IMR-90 (cell line): Measurements from ENCODE around the gene IGLL5. TPM values are rescaled to one million over a fixed set of nuclear protein-coding genes. Genes with fewer than 3 reads are reported as not detected.

Experiments used
- ATAC-seq: fragments of 200-7000 bp; cut with Tn5 transposase; 2 replicates; pipeline ENCODE4 v1.9.1; 2020; ENCODE audit warnings: low read depth, mild to moderate bottlenecking, moderate library complexity
- BruUV-seq: library from RNA; stranded (reverse); fragments of 400-500 nt; replicated peaks from 2 replicates; lab custom pipeline; 2021; lab: Mats Ljungman, UMichigan
- CTCF ChIA-PET: fragments of 300-600 bp; formaldehyde crosslinking; extraction: SDS; loops from one replicate; lab custom pipeline; 2021; ENCODE audit warnings: antibody characterized with exemption; lab: Yijun Ruan, JAX
- POLR2A ChIA-PET: fragments of 300-600 bp; sonication (Branson Sonifier 250); formaldehyde crosslinking; loops from one replicate; lab custom pipeline; 2022; ENCODE audit warnings: antibody characterized with exemption; ENCODE audit not compliant: unreplicated experiment; lab: Charles Lee
- DNase-seq: peaks from one replicate; pipeline ENCODE4 v3.0.0; 2013
- H2AFZ ChIP-seq: replicated peaks from 2 replicates; pipeline ENCODE3; 2013; ENCODE audit warnings: low read length, mild to moderate bottlenecking; ENCODE audit not compliant: poor library complexity
- H2AK5ac ChIP-seq: 2 replicates; pipeline ENCODE4 v1.6.1; 2013; ENCODE audit warnings: low read depth, low read length, inconsistent platforms
- H2AK9ac ChIP-seq: replicated peaks from 2 replicates; pipeline ENCODE3; 2013; ENCODE audit warnings: mild to moderate bottlenecking, low read depth, low read length, moderate library complexity; ENCODE audit not compliant: poor library complexity
- H2BK120ac ChIP-seq: 2 replicates; pipeline ENCODE4 v1.6.1; 2013; ENCODE audit warnings: low read depth, low read length, inconsistent platforms
- H2BK15ac ChIP-seq: 3 replicates; pipeline ENCODE4 v1.6.1; 2013; ENCODE audit warnings: low read depth, low read length, inconsistent platforms
- H2BK20ac ChIP-seq: 2 replicates; pipeline ENCODE4 v1.6.1; 2013; ENCODE audit warnings: low read depth, mild to moderate bottlenecking, inconsistent platforms, low read length, moderate library complexity
- H2BK5ac ChIP-seq: 2 replicates; pipeline ENCODE4 v1.6.1; 2013; ENCODE audit warnings: mild to moderate bottlenecking, low read depth, low read length, inconsistent platforms; ENCODE audit not compliant: poor library complexity, severe bottlenecking
- H3K14ac ChIP-seq: replicated peaks from 2 replicates; pipeline ENCODE4 v1.6.1; 2013; ENCODE audit warnings: low read depth, low read length, inconsistent platforms
- H3K18ac ChIP-seq: 2 replicates; pipeline ENCODE4 v1.6.1; 2013; ENCODE audit warnings: low read depth, low read length, control low read depth
- H3K23ac ChIP-seq: 2 replicates; pipeline ENCODE4 v1.6.1; 2013; ENCODE audit warnings: low read depth, low read length, inconsistent platforms
- H3K27ac ChIP-seq: 2 replicates; pipeline ENCODE4 v1.5.1; 2013; ENCODE audit warnings: mild to moderate bottlenecking, control low read depth, low read length; ENCODE audit not compliant: insufficient read depth
- H3K27me3 ChIP-seq: 2 replicates; pipeline ENCODE4 v1.6.1; 2013; ENCODE audit warnings: low read length; ENCODE audit not compliant: control insufficient read depth, insufficient read depth
- H3K36me3 ChIP-seq: 2 replicates; pipeline ENCODE4 v1.6.1; 2013; ENCODE audit warnings: low read length, mixed read lengths; ENCODE audit not compliant: control insufficient read depth, insufficient read depth
- H3K4ac ChIP-seq: 2 replicates; pipeline ENCODE4 v1.6.1; 2013; ENCODE audit warnings: low read depth, low read length, inconsistent platforms
- H3K4me1 ChIP-seq: 2 replicates; pipeline ENCODE4 v1.6.1; 2013; ENCODE audit warnings: low read length, mixed read lengths; ENCODE audit not compliant: control insufficient read depth, insufficient read depth
- H3K4me2 ChIP-seq: 2 replicates; pipeline ENCODE4 v1.6.1; 2013; ENCODE audit warnings: low read depth, mild to moderate bottlenecking, control low read depth, low read length, moderate library complexity
- H3K4me3 ChIP-seq: 2 replicates; pipeline ENCODE4 v1.5.1; 2013; ENCODE audit warnings: low read depth, mild to moderate bottlenecking, control low read depth, low read length, moderate library complexity; ENCODE audit not compliant: insufficient read depth
- H3K56ac ChIP-seq: 2 replicates; pipeline ENCODE4 v1.6.1; 2013; ENCODE audit warnings: low read length, inconsistent platforms; ENCODE audit not compliant: insufficient read depth; ENCODE audit errors: extremely low read depth
- H3K79me1 ChIP-seq, 2 experiments: 2 replicates each; pipeline ENCODE4 v1.6.1; 2013; ENCODE audit warnings: low read length in 2 of 2, inconsistent platforms in 1 of 2, low read depth in 1 of 2
- H3K9ac ChIP-seq: 2 replicates; pipeline ENCODE4 v1.6.1; 2013; ENCODE audit warnings: low read depth, low read length, control low read depth
- H3K9me1 ChIP-seq: 2 replicates; pipeline ENCODE4 v1.6.1; 2013; ENCODE audit warnings: low read length, inconsistent platforms; ENCODE audit not compliant: insufficient read depth
- H3K9me3 ChIP-seq: 2 replicates; pipeline ENCODE4 v1.6.1; 2013; ENCODE audit warnings: low read length; ENCODE audit not compliant: control insufficient read depth, insufficient read depth
- H4K20me1 ChIP-seq: 2 replicates; pipeline ENCODE4 v1.6.1; 2013; ENCODE audit warnings: low read length, inconsistent platforms; ENCODE audit not compliant: insufficient read depth
- H4K5ac ChIP-seq: 2 replicates; pipeline ENCODE4 v1.6.1; 2013; ENCODE audit warnings: mild to moderate bottlenecking, low read depth, low read length, control low read depth
- H4K8ac ChIP-seq, 2 experiments: 2 replicates each; pipeline ENCODE4 v1.6.1; 2013; ENCODE audit warnings: low read depth in 2 of 2, low read length in 2 of 2, control low read depth in 1 of 2, inconsistent platforms in 1 of 2
- H4K91ac ChIP-seq: 2 replicates; pipeline ENCODE4 v1.6.1; 2013; ENCODE audit warnings: low read depth, low read length, inconsistent platforms; ENCODE audit not compliant: insufficient read depth
- CEBPB ChIP-seq: IDR thresholded peaks from 2 replicates; pipeline ENCODE4 v1.6.1; 2012; ENCODE audit warnings: low read depth, low read length, improper control_type of control experiment
- CHD1 ChIP-seq: IDR thresholded peaks from 2 replicates; pipeline ENCODE4 v1.6.1; 2012; ENCODE audit warnings: low read depth, low read length, improper control_type of control experiment
- FOS ChIP-seq: fragments of 150-350 bp; IDR thresholded peaks from 2 replicates; pipeline ENCODE4 v1.6.1; 2016; ENCODE audit warnings: low read depth, low read length
- MAFK ChIP-seq: IDR thresholded peaks from 2 replicates; pipeline ENCODE4 v1.6.1; 2012; ENCODE audit warnings: low read depth, low read length, improper control_type of control experiment
- MAZ ChIP-seq: IDR thresholded peaks from 2 replicates; pipeline ENCODE4 v1.6.1; 2012; ENCODE audit warnings: low read depth, mild to moderate bottlenecking, low read length, improper control_type of control experiment, moderate library complexity, borderline replicate concordance
- MXI1 ChIP-seq: IDR thresholded peaks from 2 replicates; pipeline ENCODE4 v1.6.1; 2012; ENCODE audit warnings: low read depth, mild to moderate bottlenecking, low read length, moderate library complexity, borderline replicate concordance
- NFE2L2 ChIP-seq: fragments of 150-350 bp; IDR thresholded peaks from 2 replicates; pipeline ENCODE4 v1.6.1; 2016; ENCODE audit warnings: low read depth, mild to moderate bottlenecking, low read length
- POLR2A ChIP-seq: IDR thresholded peaks from 2 replicates; pipeline ENCODE4 v1.6.1; 2012; ENCODE audit warnings: mild to moderate bottlenecking, low read depth, low read length
- RCOR1 ChIP-seq: IDR thresholded peaks from 2 replicates; pipeline ENCODE4 v1.6.1; 2012; ENCODE audit warnings: mild to moderate bottlenecking, low read length, improper control_type of control experiment; ENCODE audit not compliant: insufficient replicate concordance
- RFX5 ChIP-seq: IDR thresholded peaks from 2 replicates; pipeline ENCODE4 v1.8.0; 2012; ENCODE audit warnings: low read depth, mild to moderate bottlenecking, low read length, moderate library complexity
- SMC3 ChIP-seq: fragments of 150-350 bp; IDR thresholded peaks from 2 replicates; pipeline ENCODE4 v1.6.1; 2016; ENCODE audit warnings: low read depth, mild to moderate bottlenecking, antibody characterized with exemption, low read length, moderate library complexity
- WGBS, 2 experiments: methylation state at CpG; one replicate each; pipeline versions ENCODE4 v1.1.5 to v1.1.7; 2013; ENCODE audit warnings: missing lambda C conversion rate in 2 of 2; ENCODE audit not compliant: insufficient read length in 1 of 2; ENCODE audit errors: extremely low coverage in 2 of 2; 5-methylcytosine and 5-hydroxymethylcytosine counted together
- dilution Hi-C: fragments of 300-500 bp; cut with HindIII; formaldehyde crosslinking; loops from one replicate; pipeline ENCODE4 v1.14.3; 2018; ENCODE audit warnings: low sequenced_read_pairs; ENCODE audit not compliant: unreplicated experiment
- in situ Hi-C: fragments of 300-500 bp; cut with MboI; formaldehyde crosslinking; loops from 3 replicates; pipeline ENCODE4 v1.14.3; 2019; ENCODE audit warnings: low sequenced_read_pairs, inconsistent platforms, mixed read lengths
- intact Hi-C: fragments of 100-400 bp; cut with micrococcal nuclease; formaldehyde crosslinking; loops from 2 replicates; pipeline ENCODE4 v1.10.0; 2022
- polyA plus RNA-seq, 3 experiments: library from polyadenylated mRNA; depleted of rRNA; stranded (reverse); fragments of >200 nt; gene quantifications; 2 replicates each; pipeline ENCODE4 v1.2.3, GENCODE V29; 2012; ENCODE audit warnings: low replicate concordance in 1 of 3
- total RNA-seq: library from RNA; depleted of rRNA; stranded (reverse); fragments of >200 nt; gene quantifications from 2 replicates; pipeline ENCODE4 v1.2.3, GENCODE V29; 2012
- TF ChIP-seq, protein P1 (sequence below): fragments of 150-350 bp; IDR thresholded peaks from 2 replicates; pipeline ENCODE4 v1.6.1; 2016; ENCODE audit warnings: low read depth, mild to moderate bottlenecking, low read length, moderate library complexity, borderline replicate concordance
- TF ChIP-seq, protein P2 (sequence below): fragments of 150-350 bp; IDR thresholded peaks from 2 replicates; pipeline ENCODE4 v1.6.1; 2017; ENCODE audit warnings: mild to moderate bottlenecking, antibody characterized with exemption, low read length, low read depth
- TF ChIP-seq, protein P3 (sequence below): conservative IDR thresholded peaks from 2 replicates; pipeline ENCODE4 v1.5.1; 2012; ENCODE audit warnings: mild to moderate bottlenecking, low read depth, low read length, improper control_type of control experiment

The IGLL5 gene
- total and polyA plus RNA-seq, 2 of the 4 experiments (the other 2 are of a cell fraction): not detected

DNA sequence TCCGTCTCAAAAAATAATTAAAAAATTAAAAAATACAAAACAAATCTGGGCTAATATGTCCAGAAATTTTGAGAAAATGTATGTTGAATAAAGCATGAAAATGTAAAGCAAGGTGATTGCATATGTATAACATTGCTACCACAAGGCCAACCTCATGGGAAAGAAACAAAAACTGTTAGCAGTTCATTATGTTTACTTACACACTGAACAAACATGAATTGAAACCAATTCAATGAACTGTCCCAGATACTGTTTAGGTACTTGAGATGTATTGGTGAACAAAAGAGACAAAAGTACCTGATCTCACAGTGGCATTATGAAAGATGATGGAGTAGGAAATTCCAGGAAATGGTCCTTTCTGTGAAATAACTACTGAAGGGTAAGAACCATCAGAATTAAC is 43.8 kb upstream of the IGLL5 start:
- Histone ChIP-seq H3K27me3 (peaks cover 3% of the 10 kb centered on the region; the same call in 1 of the 2 replicates), H3K9me1 (no peaks in the 10 kb centered on the region), H3K9ac (no peak overlapping the region), H2AK5ac (no peak overlapping the region), H3K4me3 (no peak overlapping the region), H2BK20ac (no peak overlapping the region), H2BK120ac (no peak overlapping the region), H3K14ac (no peak overlapping the region), H4K20me1 (no peaks in the 10 kb centered on the region), H3K4me1 (no peaks in the 10 kb centered on the region), H3K27ac (no peak overlapping the region), H3K79me1 (no peaks in the 10 kb centered on the region), H3K9me3 (no peaks in the 10 kb centered on the region), H3K23ac (no peak overlapping the region), H3K4ac (no peak overlapping the region), H2AK9ac (no peak overlapping the region), H4K8ac (no peak overlapping the region), H4K91ac (no peak overlapping the region), H3K56ac (no peak overlapping the region), H4K5ac (no peak overlapping the region), H2AFZ (no peak overlapping the region), H3K18ac (no peak overlapping the region), H3K36me3 (no peaks in the 10 kb centered on the region), H2BK15ac (no peak overlapping the region), H3K4me2 (no peak overlapping the region), H2BK5ac (no peak overlapping the region)
- TF ChIP-seq MAZ (no peak), SMC3 (no peak), POLR2A (no peak), CEBPB (no peak), MXI1 (no peak), FOS (no peak), CHD1 (no peak), RCOR1 (no peak), MAFK (no peak), NFE2L2 (no peak), RFX5 (no peak)
- TF ChIP-seq, protein P1, sequence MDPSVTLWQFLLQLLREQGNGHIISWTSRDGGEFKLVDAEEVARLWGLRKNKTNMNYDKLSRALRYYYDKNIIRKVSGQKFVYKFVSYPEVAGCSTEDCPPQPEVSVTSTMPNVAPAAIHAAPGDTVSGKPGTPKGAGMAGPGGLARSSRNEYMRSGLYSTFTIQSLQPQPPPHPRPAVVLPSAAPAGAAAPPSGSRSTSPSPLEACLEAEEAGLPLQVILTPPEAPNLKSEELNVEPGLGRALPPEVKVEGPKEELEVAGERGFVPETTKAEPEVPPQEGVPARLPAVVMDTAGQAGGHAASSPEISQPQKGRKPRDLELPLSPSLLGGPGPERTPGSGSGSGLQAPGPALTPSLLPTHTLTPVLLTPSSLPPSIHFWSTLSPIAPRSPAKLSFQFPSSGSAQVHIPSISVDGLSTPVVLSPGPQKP: no peak
- TF ChIP-seq, protein P2, sequence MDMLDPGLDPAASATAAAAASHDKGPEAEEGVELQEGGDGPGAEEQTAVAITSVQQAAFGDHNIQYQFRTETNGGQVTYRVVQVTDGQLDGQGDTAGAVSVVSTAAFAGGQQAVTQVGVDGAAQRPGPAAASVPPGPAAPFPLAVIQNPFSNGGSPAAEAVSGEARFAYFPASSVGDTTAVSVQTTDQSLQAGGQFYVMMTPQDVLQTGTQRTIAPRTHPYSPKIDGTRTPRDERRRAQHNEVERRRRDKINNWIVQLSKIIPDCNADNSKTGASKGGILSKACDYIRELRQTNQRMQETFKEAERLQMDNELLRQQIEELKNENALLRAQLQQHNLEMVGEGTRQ: no peak
- TF ChIP-seq, protein P3, sequence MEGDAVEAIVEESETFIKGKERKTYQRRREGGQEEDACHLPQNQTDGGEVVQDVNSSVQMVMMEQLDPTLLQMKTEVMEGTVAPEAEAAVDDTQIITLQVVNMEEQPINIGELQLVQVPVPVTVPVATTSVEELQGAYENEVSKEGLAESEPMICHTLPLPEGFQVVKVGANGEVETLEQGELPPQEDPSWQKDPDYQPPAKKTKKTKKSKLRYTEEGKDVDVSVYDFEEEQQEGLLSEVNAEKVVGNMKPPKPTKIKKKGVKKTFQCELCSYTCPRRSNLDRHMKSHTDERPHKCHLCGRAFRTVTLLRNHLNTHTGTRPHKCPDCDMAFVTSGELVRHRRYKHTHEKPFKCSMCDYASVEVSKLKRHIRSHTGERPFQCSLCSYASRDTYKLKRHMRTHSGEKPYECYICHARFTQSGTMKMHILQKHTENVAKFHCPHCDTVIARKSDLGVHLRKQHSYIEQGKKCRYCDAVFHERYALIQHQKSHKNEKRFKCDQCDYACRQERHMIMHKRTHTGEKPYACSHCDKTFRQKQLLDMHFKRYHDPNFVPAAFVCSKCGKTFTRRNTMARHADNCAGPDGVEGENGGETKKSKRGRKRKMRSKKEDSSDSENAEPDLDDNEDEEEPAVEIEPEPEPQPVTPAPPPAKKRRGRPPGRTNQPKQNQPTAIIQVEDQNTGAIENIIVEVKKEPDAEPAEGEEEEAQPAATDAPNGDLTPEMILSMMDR: no peak
- no peak for DNase-seq
- in situ Hi-C loops: no loop called here
- ATAC-seq: no peak
- POLR2A ChIA-PET: no interaction called here
- WGBS, 2 experiments: no CpG with 5 or more reads among the region's 1 CpG
- intact Hi-C loops: no loop called here
- BruUV-seq: no TSS peak
- dilution Hi-C loops: no loop called here
- CTCF ChIA-PET: no interaction called here
